ENCODE results near the gene ALOX5AP.

Gene ALOX5AP

DNA sequence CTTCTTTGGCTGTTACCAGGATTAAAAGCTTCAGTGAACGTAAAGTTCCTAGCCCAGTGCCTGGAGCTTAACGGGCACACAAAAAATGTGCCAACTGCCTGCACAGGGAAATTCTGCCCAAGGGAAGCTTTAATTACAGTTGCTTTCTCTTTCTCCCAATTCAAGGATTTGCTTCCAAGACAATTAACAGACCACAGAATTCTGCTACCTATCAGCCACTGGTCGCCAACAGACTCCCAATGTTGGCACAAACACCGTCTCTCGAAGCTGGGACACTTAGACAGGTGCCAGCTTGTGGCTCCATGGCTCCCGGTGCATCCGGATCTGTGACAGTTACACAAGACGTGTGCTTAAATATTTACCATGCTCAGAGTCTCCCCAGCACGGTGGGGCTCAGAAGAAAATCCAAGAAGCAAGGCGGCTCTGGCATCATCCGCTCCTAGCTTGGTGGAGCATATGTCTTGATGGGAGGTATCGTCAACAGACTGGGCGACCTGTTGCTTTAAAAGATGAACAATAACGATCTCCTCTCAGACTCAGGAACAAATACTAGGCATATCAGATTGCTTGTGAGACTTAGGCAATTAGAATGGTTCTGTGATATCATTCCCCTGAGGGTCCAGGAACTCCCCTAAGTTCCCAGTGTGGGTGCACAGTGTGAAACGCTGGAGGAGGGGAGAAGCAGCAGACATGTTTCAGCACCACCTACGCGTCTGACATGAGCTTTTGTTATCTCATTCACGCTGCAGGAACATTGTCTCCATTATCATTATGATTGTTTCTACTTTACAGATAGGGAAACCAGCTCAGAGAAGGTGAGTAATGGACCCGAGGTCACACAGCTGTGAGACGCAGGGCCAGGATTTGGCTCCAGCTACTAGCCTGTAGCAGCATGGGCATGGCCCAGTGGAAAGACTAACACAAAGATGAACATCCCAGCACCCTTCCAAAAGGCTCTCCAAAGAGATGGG is 61.6 kb downstream of the ALOX5AP start:
- DNase-seq (ENCODE audit: low read depth in 2 of 2, low spot score in 1 of 2), result no peak

DNA sequence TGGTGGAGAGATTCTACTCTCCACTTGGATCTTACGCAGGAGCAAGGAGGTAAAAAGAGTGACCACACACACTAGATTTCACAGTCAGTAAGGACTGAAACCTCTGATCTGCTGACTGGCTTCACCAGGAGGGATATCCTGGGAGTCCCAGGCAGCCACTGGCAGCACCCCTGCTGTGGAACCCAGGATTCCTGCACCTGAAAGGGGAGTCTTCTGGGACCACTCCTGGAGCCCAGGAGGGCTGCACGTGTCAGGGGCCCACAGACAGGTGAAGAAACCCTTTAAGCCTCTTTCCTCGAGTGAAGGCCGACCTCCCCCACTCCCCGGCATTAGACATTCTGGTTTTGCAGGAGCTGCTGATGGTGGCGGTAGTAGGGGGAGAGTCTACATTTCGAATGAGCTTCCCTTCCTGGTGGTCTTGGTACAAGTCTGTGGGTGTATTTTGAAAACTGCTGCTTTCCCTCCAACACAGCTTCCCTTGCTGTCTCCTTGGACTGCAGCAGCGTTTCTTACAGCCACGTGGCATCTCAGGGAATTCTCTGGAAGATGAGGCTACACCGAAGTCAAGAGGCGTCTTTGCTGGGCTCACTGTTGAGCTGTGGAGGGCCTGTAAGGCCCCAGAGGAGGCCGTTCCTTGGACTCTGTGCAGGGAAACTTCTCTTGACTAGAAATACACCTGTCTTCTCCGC is 62.6 kb downstream of the ALOX5AP start:
- no peak for DNase-seq (ENCODE audit: low read depth in 2 of 2, low spot score in 1 of 2)

DNA sequence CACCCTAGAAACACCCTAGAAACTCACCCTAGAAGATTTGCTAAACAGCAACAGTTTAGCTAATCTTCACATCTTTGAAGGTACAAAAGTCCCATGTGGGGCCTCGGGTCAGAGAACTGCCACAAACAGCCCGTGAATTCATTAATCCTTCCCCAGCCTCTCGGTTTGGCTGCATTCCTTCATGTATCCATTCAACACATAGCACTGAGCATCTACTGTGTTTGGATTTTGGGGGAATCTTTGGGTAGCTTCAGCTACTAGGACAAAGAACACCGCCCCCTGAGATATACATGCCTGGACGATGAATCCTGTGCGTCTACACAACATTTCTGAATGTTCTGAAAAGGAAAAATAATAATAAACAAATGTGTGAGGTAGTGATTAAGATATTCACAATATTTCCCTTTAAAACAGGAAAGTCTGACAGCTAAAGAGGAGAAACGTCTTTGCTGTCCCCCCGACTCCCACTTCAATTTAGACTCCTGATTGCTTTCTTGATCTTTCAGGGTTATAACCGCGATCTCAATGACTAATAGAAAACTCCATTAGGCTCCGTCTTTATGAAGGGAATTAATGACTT is 63.5 kb downstream of the ALOX5AP start:
- DNase-seq (ENCODE audit: low read depth in 2 of 2, low spot score in 1 of 2), result no peak

DNA sequence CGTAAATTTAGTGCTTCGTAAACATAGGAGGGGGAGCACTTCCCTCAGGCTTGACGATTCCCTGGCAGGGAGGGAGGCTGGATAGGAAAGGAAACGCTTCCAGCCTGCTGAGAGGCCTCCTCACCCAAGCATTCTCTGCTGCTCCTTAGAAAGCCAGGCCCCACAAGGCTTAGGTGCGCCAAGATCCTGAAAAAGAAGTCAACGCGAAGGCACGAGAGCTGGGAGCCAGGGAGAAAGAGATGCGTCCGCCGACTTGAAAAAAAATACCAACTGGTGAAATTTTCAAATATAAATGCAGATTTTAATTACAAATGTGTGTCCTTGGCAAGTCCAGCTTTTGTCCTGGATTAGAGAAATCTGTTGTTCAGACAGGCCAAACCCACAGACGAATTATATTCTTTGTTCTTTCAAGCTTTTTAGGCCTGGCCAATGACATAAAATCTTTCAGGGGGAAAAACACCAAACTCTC is 64.0 kb downstream of the ALOX5AP start:
- no peak for DNase-seq (ENCODE audit: low read depth in 2 of 2, low spot score in 1 of 2)

DNA sequence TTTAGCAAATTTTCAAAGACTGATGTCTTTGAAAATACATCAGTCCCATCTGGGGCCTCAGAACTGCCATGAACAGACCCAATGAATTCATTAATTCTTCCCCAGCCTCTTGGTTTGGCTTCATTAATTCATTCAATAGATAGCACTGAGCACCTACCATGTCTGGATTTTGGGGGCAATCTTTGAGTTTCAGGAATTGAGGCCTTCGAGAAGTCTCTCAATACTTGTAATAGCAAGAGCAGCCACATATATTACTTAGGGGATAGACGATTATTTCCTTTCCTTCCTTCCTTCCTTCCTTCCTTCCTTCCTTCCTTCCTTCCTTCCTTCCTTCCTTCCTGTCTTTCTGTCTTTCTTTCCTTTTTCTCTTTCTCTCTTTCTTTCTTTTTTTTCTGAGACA is 64.8 kb downstream of the ALOX5AP start:
- no peak for DNase-seq (ENCODE audit: low read depth in 2 of 2, low spot score in 1 of 2)

DNA sequence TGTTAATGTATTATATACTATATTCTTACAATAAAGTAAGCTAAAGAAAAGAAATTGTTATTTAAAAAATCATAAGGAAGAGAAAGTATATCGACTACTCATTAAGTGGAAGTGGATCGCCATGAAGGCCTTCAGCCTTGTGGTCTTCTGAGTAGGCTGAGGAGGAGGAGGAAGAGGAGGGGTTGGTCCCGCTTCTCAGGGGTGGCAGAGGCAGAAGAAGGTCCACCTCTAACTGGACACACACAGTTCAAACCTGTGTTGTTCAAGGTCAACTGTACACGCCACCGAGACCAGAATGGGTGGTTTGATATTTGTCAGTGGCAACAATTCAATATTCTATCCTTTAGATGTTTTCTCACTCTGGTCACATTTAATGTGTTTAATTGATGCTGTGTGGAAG is 67.2 kb downstream of the ALOX5AP start:
- no peak for DNase-seq (ENCODE audit: low read depth in 2 of 2, low spot score in 1 of 2)

DNA sequence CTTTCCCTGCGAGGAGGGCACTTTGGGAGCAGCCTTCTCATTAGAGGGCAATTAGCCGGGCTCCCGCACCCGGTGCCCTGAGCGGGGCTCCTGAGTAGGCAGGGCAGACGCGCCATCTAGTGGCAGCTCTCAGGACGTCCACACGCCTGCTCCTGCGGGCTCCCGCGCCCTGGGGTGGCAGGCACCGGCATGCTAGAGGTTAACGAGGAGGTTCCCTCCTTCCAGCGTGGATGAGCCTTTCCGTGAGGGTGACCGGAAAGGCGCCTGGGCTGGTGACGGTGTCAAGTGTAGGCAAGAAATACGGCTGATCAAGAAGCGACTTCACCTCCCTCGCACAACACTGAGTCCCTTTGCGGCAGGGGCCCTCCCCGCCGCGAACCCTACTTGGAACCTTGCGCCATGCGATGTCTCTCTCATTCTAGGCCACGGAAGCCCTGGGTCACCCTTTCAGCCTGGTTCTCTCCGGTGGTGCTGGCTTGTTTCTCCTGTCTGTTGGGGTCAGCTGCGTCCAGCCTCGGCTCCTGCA is 67.7 kb downstream of the ALOX5AP start:
- peak; percentile 49 to 63 for DNase-seq (ENCODE audit: low read depth in 2 of 2, low spot score in 1 of 2)

DNA sequence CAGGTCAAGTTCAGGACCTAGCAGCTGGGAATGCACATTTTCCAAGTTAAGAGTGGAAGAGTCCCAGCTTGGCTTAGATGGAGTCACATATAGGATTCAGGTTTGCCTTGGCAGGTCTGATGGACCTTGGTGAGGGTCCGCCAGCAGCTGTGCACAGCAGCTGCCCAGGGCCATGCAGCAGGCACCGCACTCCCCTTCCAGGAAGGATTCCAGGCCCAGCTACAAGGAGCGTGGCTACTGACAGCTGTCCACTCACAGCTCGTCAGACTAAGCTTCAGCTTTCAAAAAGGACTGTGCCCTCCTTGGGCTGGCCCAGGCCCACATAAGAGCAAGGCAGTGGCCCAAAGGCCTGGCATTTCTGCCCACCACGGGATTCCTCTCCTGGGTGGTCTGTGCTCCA is 68.4 kb downstream of the ALOX5AP start:
- no peak for DNase-seq (ENCODE audit: low read depth in 2 of 2, low spot score in 1 of 2)

DNA sequence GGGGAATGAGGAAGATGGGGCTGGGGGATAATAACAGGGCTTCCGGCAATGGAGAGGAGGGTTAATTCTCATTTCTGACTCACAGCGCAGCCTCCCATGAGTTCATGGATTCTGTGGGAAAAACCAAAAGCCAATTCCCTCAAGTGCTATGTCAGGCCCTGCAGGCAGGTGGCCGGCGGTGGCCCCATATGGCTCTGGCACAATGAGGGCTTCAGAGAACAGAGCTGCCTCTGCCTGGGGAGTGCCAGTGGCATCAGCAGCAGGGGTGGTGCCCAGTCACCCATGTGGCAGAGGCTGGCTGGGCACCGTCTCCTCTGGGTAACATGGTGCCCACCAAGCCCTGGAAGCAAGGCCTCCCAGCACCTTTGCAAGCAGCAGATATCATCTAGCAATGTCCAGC is 69.1 kb downstream of the ALOX5AP start:
- DNase-seq (ENCODE audit: low read depth in 2 of 2, low spot score in 1 of 2), result no peak

DNA sequence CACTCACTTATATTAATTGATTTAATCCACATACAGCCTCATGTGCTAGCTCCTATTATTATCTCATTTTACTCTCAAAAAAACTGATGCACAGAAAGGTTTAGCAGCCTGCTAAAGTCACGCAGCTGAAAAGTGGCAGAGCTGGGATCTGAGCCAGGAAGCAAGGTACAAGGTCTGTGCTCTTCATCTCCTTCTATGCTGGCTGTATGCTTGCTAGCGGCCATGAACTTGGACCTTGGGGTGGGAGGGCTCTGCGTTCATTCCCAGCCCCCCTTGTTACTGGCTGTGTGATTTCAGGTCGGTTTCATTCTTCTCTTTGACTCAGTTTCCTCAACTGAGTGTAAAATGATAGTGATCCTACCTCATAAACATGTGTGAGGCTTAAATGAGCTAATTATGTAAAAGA is 69.8 kb downstream of the ALOX5AP start:
- no peak for DNase-seq (ENCODE audit: low read depth in 2 of 2, low spot score in 1 of 2)

DNA sequence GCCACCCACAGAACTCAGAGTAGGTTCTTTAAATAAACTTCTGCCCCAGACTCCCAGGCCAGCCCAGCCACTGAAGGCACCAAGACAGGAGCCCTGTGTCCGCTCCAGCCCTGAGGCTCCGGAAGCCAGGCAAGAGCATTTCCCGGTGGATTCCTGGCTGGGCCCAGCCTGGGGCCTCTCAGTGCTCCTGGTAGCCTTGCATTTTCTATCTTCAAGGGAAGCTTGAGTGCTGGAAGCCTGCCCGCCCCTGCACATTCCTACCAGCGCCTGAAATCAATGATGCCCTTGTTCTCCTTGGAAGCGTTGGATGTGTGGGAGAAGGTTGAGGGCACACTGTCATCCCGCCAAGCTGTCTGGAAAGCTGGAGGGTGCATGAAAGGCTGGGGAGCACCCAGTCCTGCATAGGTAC is 70.3 kb downstream of the ALOX5AP start:
- DNase-seq (ENCODE audit: low read depth in 2 of 2, low spot score in 1 of 2), result no peak

DNA sequence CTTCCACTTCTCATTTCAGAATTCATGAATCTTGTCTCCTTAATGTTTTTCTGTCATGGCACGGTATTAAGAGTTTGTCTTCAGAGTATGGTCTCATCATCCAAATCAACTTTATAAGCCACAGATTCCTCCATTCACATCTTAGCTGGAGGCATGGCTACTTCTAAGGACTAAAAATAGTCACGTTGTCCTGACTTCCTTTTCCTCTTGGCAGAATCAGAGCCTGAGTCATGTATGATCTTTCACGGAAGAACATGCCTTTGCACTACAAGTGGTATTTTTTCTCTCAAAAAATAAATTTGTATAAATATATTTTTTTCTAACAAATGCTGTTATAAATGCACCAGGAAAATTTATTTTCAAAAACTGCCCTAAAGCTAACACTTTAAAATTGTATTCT is 71.4 kb downstream of the ALOX5AP start:
- DNase-seq (ENCODE audit: low read depth in 2 of 2, low spot score in 1 of 2), result no peak

DNA sequence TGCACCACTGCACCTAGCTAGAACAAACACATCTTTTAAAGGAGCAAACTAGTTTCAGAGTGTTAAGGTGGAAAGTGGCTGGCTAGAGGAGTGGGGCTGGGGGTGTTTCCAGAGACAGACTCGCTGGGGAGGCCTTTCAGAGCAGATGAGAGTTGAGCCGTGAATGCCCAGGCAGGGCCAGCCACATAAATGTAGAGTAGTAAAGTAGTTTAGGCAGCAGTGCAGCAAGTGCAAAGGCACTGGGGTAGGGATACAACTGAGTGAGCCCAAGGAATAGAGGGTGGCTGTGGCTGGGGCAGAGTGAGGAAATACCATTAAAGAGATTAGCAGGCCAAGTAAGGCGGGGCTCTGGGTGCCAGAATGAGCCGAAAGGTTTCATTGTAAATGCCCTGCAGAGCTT is 72.0 kb downstream of the ALOX5AP start:
- no peak for DNase-seq (ENCODE audit: low read depth in 2 of 2, low spot score in 1 of 2)

DNA sequence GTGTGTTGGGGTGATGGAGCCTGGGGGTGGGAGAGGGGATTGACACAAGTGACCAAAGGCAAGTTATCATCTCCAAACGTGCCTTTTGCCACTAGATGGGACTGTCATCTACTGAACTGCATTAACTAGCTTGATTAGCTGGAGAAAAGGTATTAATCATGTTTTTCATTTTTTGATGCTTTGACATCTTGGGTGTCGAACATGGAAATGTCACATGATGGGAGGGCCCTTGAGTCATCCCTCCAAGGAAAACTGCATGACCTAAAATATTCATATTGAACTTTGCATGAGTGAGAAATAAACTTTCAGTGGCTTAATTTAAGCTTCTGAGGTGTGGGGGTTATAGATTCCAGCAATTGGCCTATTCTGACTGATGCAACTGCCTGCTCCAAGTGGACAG is 73.3 kb downstream of the ALOX5AP start:
- no peak for DNase-seq (ENCODE audit: low read depth in 2 of 2, low spot score in 1 of 2)

DNA sequence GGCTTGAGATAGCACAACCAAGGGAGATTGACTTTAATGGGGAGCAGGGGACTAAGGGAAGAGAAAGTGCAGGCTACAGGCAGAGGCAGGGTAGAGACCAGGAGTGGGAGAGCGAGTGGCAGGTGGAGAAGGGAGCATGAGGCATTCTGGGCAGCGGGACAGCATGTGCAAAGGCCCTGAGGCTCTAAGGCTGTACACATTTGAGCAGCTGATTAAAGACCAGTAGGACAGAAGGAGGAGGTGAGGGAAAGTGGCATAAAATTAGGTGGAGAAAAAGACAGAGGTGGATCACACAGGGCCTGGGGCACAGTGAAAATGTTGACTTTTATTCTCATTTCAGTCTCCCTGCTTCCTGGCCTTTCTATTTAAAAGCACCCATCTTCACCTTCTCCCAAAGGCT is 74.4 kb downstream of the ALOX5AP start:
- DNase-seq (ENCODE audit: low read depth in 2 of 2, low spot score in 1 of 2), result no peak

DNA sequence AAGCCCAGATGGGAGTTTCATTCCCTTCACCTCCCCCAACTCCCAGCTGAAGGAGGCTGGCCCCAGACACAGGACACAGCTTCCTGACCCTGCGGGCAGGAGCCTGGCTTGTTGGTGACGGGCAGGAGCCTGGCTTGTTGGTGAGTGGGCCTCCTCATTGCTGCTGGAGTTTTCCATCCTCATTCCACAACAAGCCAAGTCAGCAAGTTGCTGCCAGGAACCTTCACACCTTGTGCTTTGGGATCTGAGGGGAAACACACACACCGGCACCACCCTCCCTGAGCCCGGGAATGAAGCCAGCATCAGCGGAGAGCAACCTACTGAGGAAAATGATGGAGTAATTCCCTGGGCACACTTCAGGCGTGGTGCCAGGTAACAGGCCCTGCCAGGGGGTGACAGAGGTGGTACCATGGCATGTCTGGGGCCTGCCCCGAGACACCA is 74.9 kb downstream of the ALOX5AP start:
- no peak for DNase-seq (ENCODE audit: low read depth in 2 of 2, low spot score in 1 of 2)

DNA sequence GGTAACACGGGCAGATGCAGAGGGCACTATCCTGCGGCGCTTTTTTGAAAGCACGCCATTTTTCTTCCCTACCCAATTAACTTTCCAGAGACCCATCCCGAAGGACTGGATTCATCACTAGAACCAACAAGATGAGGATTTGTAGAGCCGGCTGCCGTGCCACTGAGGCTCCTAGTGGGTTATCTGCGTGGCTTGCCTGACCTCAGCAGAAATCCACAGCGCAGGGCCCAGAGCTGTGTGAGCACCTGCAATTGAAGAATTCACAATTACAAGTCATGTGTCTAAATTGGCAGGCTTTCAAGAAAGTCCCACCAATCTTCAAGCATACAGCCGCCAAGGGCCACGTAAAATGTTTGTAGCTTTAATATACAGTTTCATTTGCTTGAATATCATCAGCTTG is 75.5 kb downstream of the ALOX5AP start:
- DNase-seq (ENCODE audit: low read depth in 2 of 2, low spot score in 1 of 2), result no peak

Data from stimulated activated CD8-positive, alpha-beta memory T cell treated with anti-CD3 and anti-CD28 coated beads, Interleukin-4, amount 100 ng/mL, for 4 hours (primary cell).